Loucy (cell line): ENCODE measurements around the gene SDCBP2.

ENCODE experiments used
- H2AFZ ChIP-seq: fragments of 200-600 bp; sonication (generic); 2 replicates; pipeline ENCODE4 v1.6.0; 2016; ENCODE audit warnings: antibody characterized with exemption, mild to moderate bottlenecking, low read length, moderate library complexity
- H3F3A ChIP-seq: fragments of 200-600 bp; 2 replicates; pipeline ENCODE4 v1.6.0; 2016; ENCODE audit warnings: antibody characterized with exemption, low read depth, mild to moderate bottlenecking
- H3K27me3 ChIP-seq: fragments of 200-600 bp; sonication (generic); 2 replicates; pipeline ENCODE4 v1.6.1; 2014; ENCODE audit warnings: low read length, mild to moderate bottlenecking; ENCODE audit not compliant: insufficient read depth, poor library complexity, severe bottlenecking
- H3K36me3 ChIP-seq: fragments of 200-600 bp; sonication (generic); 2 replicates; pipeline ENCODE4 v1.6.1; 2016; ENCODE audit warnings: low read length; ENCODE audit not compliant: insufficient read depth
- H3K4me1 ChIP-seq: fragments of 200-600 bp; sonication (generic); 2 replicates; pipeline ENCODE4 v1.5.1; 2014; ENCODE audit warnings: low read length, mild to moderate bottlenecking; ENCODE audit not compliant: insufficient read depth, poor library complexity, severe bottlenecking
- H3K4me2 ChIP-seq: fragments of 200-600 bp; sonication (generic); 2 replicates; pipeline ENCODE4 v1.6.0; 2014; ENCODE audit warnings: antibody characterized with exemption, low read length, low read depth, mild to moderate bottlenecking; ENCODE audit not compliant: poor library complexity, severe bottlenecking
- H3K4me3 ChIP-seq: fragments of 200-600 bp; sonication (generic); 2 replicates; pipeline ENCODE4 v1.5.1; 2014; ENCODE audit warnings: low read length, mild to moderate bottlenecking, mixed read lengths; ENCODE audit not compliant: poor library complexity, severe bottlenecking
- H3K79me2 ChIP-seq: fragments of 200-600 bp; sonication (generic); 2 replicates; pipeline ENCODE4 v1.6.1; 2014; ENCODE audit warnings: low read length; ENCODE audit not compliant: insufficient read depth
- H3K9ac ChIP-seq: fragments of 200-600 bp; sonication (generic); 2 replicates; pipeline ENCODE4 v1.6.0; 2014; ENCODE audit warnings: mild to moderate bottlenecking, low read depth, low read length, moderate library complexity; ENCODE audit not compliant: poor library complexity, severe bottlenecking
- H3K9me2 ChIP-seq: fragments of 200-600 bp; sonication (generic); replicated peaks from 2 replicates; pipeline ENCODE4 v1.6.1; 2016; ENCODE audit warnings: low read depth, low read length, mixed read lengths
- H3K9me3 ChIP-seq: fragments of 200-600 bp; sonication (generic); 2 replicates; pipeline ENCODE4 v1.6.1; 2014; ENCODE audit warnings: mild to moderate bottlenecking, antibody characterized with exemption, low read length, low read depth; ENCODE audit not compliant: insufficient read depth
- H4K20me1 ChIP-seq: fragments of 200-600 bp; sonication (generic); 2 replicates; pipeline ENCODE4 v1.6.0; 2014; ENCODE audit warnings: antibody characterized with exemption, low read length, mild to moderate bottlenecking; ENCODE audit not compliant: insufficient read depth, poor library complexity, severe bottlenecking
- CTCF ChIP-seq: fragments of 200-600 bp; sonication (generic); conservative IDR thresholded peaks from 2 replicates; pipeline ENCODE4 v1.5.1; 2014; ENCODE audit warnings: mild to moderate bottlenecking, antibody characterized with exemption, low read length
- EZH2phosphoT487 ChIP-seq: fragments of 200-600 bp; IDR thresholded peaks from 2 replicates; pipeline ENCODE4 v1.6.1; 2018; ENCODE audit warnings: antibody characterized with exemption, mild to moderate bottlenecking, moderate library complexity, borderline replicate concordance

SDCBP2 gene

GRCh38 chr20:1265916-1266166 lies 63.1 kb downstream of the SDCBP2 start:
- Histone ChIP-seq H3K9ac (peak overlapping the region; percentile 65), H2AFZ (peak overlapping the region; percentile 94), H4K20me1 (no peaks in the 10 kb centered on the region), H3K27me3 (no peaks in the 10 kb centered on the region), H3K4me2 (peak overlapping the region; percentile 81), H3K9me3 (0 out of 2 replicates have a peak, but pooled peaks cover 7% of the 10 kb centered on the region), H3K4me3 (peak overlapping the region; percentile 76), H3K4me1 (peaks cover 13% of the 10 kb centered on the region), H3K79me2 (no peaks in the 10 kb centered on the region), H3F3A (no peaks in the 10 kb centered on the region), H3K36me3 (no peaks in the 10 kb centered on the region), H3K9me2 (no peaks in the 10 kb centered on the region)
- TF ChIP-seq EZH2phosphoT487 (no peak), CTCF (no peak)

- Histone ChIP-seq H3K36me3 (no peaks in the 10 kb centered on the region), H2AFZ (peak overlapping the region; percentile 94), H3K9ac (peak overlapping the region; percentile 65), H3K9me3 (0 out of 2 replicates have a peak, but pooled peaks cover 7% of the 10 kb centered on the region), H3K9me2 (no peaks in the 10 kb centered on the region), H3K4me3 (peak overlapping the region; percentile 76), H3K4me2 (peak overlapping the region; percentile 81), H3F3A (no peaks in the 10 kb centered on the region), H3K79me2 (no peaks in the 10 kb centered on the region), H3K27me3 (no peaks in the 10 kb centered on the region), H4K20me1 (no peaks in the 10 kb centered on the region), H3K4me1 (peaks cover 13% of the 10 kb centered on the region)
- TF ChIP-seq CTCF = no peak
- TF ChIP-seq EZH2phosphoT487 = no peak
These were observed 63.6 kb downstream of the SDCBP2 start for GRCh38 chr20:1265226-1265915.

- Histone ChIP-seq H3K36me3 (no peaks in the 10 kb centered on the region), H3K9ac (no peak overlapping the region), H3K9me2 (no peaks in the 10 kb centered on the region), H3F3A (no peaks in the 10 kb centered on the region), H3K27me3 (no peaks in the 10 kb centered on the region), H3K79me2 (no peaks in the 10 kb centered on the region), H2AFZ (peak overlapping the region; percentile 94; the same call in 1 of the 2 replicates), H3K4me3 (no peak overlapping the region), H3K9me3 (0 out of 2 replicates have a peak, but pooled peaks cover 7% of the 10 kb centered on the region), H3K4me1 (peaks cover 13% of the 10 kb centered on the region), H4K20me1 (no peaks in the 10 kb centered on the region), H3K4me2 (no peak overlapping the region)
- TF ChIP-seq EZH2phosphoT487 (no peak), CTCF (no peak)
These were observed 64.2 kb downstream of the SDCBP2 start for GRCh38 chr20:1264727-1265126.
